Measurements from ENCODE around the gene WDR93.

Gene WDR93

DNA sequence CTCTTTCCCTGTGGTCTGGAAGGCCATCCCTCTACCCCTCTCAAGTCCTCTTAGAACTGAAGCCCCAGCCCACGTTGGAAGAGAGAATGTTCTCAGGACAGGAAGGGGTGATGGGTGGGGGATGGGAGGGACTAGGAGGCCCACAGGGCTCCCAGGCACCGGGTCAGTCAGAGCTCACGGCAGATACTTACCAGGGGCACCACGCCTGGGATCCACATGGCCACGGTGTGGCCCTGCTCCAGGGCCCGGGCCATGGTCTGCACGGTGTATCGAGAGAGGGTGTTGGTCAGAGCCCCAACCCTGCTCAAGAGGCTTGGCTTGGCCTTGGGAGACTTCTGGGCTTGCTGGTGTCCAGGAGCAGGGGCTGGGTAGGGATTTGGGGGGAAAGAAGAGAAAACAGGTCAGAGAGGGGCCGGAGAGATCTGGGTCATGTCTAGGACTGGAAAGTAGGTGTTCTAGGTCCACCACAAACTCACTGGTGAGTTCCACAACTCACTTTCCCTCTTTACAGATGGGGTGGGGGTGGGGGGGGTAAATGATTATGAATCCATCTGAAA is 21.2 kb upstream of the WDR93 start:
- no peaks in the 10 kb centered on the region for H3K36me3 ChIP-seq (ENCODE audit: insufficient read depth, low read length)
- H3K4me1 ChIP-seq (ENCODE audit: insufficient read depth, low read length) = peaks cover 12% of the 10 kb centered on the region; the same call in 1 of the 2 replicates
- H3K9ac ChIP-seq (ENCODE audit: low read depth, low read length) = no peak overlapping the region
- H3K9me3 ChIP-seq (ENCODE audit: control insufficient read depth, insufficient read depth, low read length) = no peaks in the 10 kb centered on the region

GRCh38 chr15:89669941-89670340 is 20.7 kb upstream of the WDR93 start:
- Histone ChIP-seq H3K9me3 (ENCODE audit: control insufficient read depth, insufficient read depth, low read length) (no peaks in the 10 kb centered on the region), H3K36me3 (ENCODE audit: insufficient read depth, low read length) (no peaks in the 10 kb centered on the region), H3K9ac (ENCODE audit: low read depth, low read length) (no peak overlapping the region), H3K4me1 (ENCODE audit: insufficient read depth, low read length) (peaks cover 7% of the 10 kb centered on the region; the same call in 1 of the 2 replicates)

GRCh38 chr15:89670971-89671560 is 19.5 kb upstream of the WDR93 start:
- no peak overlapping the region for H3K9ac ChIP-seq (ENCODE audit: low read depth, low read length)
- no peaks in the 10 kb centered on the region for H3K9me3 ChIP-seq (ENCODE audit: control insufficient read depth, insufficient read depth, low read length)
- H3K4me1 ChIP-seq (ENCODE audit: insufficient read depth, low read length) = 0 out of 2 replicates have a peak, but pooled peaks cover 3% of the 10 kb centered on the region
- H3K36me3 ChIP-seq (ENCODE audit: insufficient read depth, low read length) = no peaks in the 10 kb centered on the region

GRCh38 chr15:89671687-89672086 is 18.9 kb upstream of the WDR93 start:
- Histone ChIP-seq H3K4me1 (ENCODE audit: insufficient read depth, low read length) (no peaks in the 10 kb centered on the region), H3K36me3 (ENCODE audit: insufficient read depth, low read length) (no peaks in the 10 kb centered on the region), H3K9ac (ENCODE audit: low read depth, low read length) (no peak overlapping the region), H3K9me3 (ENCODE audit: control insufficient read depth, insufficient read depth, low read length) (no peaks in the 10 kb centered on the region)

DNA sequence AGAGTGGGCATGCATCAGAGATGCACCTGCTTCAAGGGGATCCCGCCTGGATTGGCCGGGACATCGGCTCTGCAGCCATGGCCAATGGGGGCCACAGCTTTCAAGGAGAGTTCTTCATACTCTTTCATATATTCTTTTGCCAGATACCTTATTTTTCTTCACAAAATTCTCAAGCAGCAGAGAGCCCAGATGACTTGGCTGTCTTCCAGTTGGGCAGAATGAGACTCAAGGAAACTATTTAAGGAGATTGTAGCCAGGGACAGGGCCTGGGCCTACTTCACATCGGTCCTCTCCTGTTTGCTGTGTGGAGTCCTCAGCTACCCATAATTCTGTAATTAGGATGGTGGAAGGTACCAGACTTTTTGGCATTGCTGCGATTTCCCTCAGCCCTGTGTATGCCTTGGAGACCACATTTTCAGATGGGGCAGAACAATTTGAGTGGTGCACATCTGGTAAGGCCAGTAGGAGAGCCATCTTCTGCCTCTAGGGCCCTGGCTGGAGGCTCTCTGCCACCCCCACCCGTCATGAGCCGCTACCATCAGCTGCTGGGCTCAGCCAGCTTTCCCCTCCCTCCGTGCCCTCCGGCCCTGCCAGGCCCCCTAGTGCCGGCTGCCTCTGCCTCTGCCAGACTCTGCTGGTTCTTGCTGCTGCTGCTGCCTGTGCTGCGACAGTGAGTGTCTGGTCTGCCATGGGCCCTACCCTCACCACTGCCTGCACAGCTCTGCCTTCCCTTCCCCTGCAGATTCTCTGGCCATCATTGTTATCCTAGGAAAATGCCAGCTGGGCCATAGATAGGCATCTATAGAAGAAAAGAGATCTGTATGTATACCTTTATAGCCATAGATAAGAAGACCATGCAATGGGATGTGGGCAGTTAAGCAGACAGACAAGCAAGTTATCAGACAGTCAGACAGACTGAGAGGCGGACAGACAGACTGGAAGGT is 18.1 kb upstream of the WDR93 start:
- H3K4me1 ChIP-seq (ENCODE audit: insufficient read depth, low read length) = no peaks in the 10 kb centered on the region
- H3K9ac ChIP-seq (ENCODE audit: low read depth, low read length) = no peak overlapping the region; the same call in 1 of the 2 replicates
- no peaks in the 10 kb centered on the region for H3K36me3 ChIP-seq (ENCODE audit: insufficient read depth, low read length)
- no peaks in the 10 kb centered on the region for H3K9me3 ChIP-seq (ENCODE audit: control insufficient read depth, insufficient read depth, low read length)

- Histone ChIP-seq H3K36me3 (ENCODE audit: insufficient read depth, low read length) (no peaks in the 10 kb centered on the region), H3K4me1 (ENCODE audit: insufficient read depth, low read length) (no peaks in the 10 kb centered on the region), H3K9ac (ENCODE audit: low read depth, low read length) (no peak overlapping the region; the same call in 1 of the 2 replicates), H3K9me3 (ENCODE audit: control insufficient read depth, insufficient read depth, low read length) (no peaks in the 10 kb centered on the region)
These were observed 17.5 kb upstream of the WDR93 start for GRCh38 chr15:89673165-89673512.

DNA sequence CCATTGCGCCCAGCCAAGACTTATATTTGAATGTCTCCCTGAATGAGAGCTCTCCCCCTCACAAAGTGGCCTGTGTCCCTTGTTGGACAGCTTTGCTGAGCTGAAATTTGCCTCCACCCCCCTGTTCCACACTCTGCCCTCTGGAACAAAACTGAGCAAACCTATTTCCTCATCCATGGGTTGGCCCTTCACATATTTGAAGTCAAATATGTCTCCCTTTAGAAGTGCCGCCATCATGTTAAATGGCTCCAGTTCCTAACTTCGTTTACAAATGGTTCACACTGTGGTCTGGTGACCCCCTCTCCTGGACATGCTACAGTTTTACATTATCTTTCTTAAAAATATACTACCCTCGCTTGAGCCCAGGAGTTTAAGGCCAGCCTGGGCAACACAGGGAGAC is 16.1 kb upstream of the WDR93 start:
- H3K9ac ChIP-seq (ENCODE audit: low read depth, low read length) = no peak overlapping the region
- H3K4me1 ChIP-seq (ENCODE audit: insufficient read depth, low read length) = no peaks in the 10 kb centered on the region
- H3K36me3 ChIP-seq (ENCODE audit: insufficient read depth, low read length) = no peaks in the 10 kb centered on the region
- no peaks in the 10 kb centered on the region for H3K9me3 ChIP-seq (ENCODE audit: control insufficient read depth, insufficient read depth, low read length)

GRCh38 chr15:89675606-89676005 is 15.0 kb upstream of the WDR93 start:
- Histone ChIP-seq H3K9me3 (ENCODE audit: control insufficient read depth, insufficient read depth, low read length) (no peaks in the 10 kb centered on the region), H3K36me3 (ENCODE audit: insufficient read depth, low read length) (no peaks in the 10 kb centered on the region), H3K9ac (ENCODE audit: low read depth, low read length) (no peak overlapping the region), H3K4me1 (ENCODE audit: insufficient read depth, low read length) (no peaks in the 10 kb centered on the region)

GRCh38 chr15:89677381-89677780 is 13.2 kb upstream of the WDR93 start:
- H3K9ac ChIP-seq (ENCODE audit: low read depth, low read length) = no peak overlapping the region
- H3K4me1 ChIP-seq (ENCODE audit: insufficient read depth, low read length) = no peaks in the 10 kb centered on the region
- no peaks in the 10 kb centered on the region for H3K9me3 ChIP-seq (ENCODE audit: control insufficient read depth, insufficient read depth, low read length)
- H3K36me3 ChIP-seq (ENCODE audit: insufficient read depth, low read length) = no peaks in the 10 kb centered on the region

DNA sequence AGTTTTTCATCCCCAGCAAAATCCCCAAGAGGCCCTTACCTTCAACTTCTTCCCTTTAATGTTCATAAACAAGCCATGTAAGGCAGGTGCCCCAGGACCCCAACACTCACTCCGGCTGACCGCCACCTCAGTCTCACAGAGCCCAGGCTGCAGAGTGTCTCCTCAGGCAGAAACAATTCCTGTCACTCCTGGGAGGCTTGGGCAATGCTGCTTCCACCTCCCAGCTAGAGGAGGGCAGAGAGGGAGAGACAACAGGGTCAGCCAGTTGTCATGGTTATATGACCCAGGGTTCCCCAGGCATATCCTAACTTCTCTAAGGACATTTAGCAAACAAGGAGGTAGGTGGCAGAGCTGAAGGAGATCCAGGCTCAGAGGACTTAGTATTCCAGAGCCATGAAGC is 11.4 kb upstream of the WDR93 start, which contains the start of gene PLIN1:
Gene PLIN1 (minus strand): TSS at position 156 of the 400 bp plus-strand sequence. CDS start 1,878 bp downstream, outside the sequence.
- H3K9me3 ChIP-seq (ENCODE audit: control insufficient read depth, insufficient read depth, low read length) = no peaks in the 10 kb centered on the region
- H3K36me3 ChIP-seq (ENCODE audit: insufficient read depth, low read length) = no peaks in the 10 kb centered on the region
- no peaks in the 10 kb centered on the region for H3K4me1 ChIP-seq (ENCODE audit: insufficient read depth, low read length)
- H3K9ac ChIP-seq (ENCODE audit: low read depth, low read length) = no peak within 1 kb of the TSS

- Histone ChIP-seq H3K9me3 (ENCODE audit: control insufficient read depth, insufficient read depth, low read length) (no peaks in the 10 kb centered on the region), H3K36me3 (ENCODE audit: insufficient read depth, low read length) (no peaks in the 10 kb centered on the region), H3K9ac (ENCODE audit: low read depth, low read length) (no peak overlapping the region), H3K4me1 (ENCODE audit: insufficient read depth, low read length) (no peaks in the 10 kb centered on the region)
These were observed 10.2 kb upstream of the WDR93 start for GRCh38 chr15:89680282-89680873.

GRCh38 chr15:89681146-89681545 is 9.5 kb upstream of the WDR93 start:
- no peaks in the 10 kb centered on the region for H3K36me3 ChIP-seq (ENCODE audit: insufficient read depth, low read length)
- H3K9ac ChIP-seq (ENCODE audit: low read depth, low read length) = no peak overlapping the region
- no peaks in the 10 kb centered on the region for H3K9me3 ChIP-seq (ENCODE audit: control insufficient read depth, insufficient read depth, low read length)
- H3K4me1 ChIP-seq (ENCODE audit: insufficient read depth, low read length) = no peaks in the 10 kb centered on the region

DNA sequence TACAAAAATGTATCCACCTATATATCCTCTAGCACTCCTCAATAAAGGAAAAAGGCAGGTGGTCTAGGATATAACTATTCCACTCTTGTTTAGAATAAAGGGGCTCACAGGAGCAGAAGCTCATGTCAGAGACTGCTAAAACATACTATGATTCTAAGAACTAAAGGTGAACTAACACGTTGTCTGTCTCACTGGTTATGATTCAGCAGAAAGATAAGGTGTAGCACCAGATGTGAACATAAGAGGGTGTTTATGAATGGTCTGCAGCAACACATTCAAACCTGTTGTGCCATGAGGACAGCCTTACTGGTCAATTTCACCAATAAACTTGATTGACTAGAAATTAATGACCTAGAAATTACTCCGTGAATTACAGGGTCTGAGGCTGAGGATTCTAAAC is 4.6 kb upstream of the WDR93 start:
- Histone ChIP-seq H3K9me3 (ENCODE audit: control insufficient read depth, insufficient read depth, low read length) (no peaks in the 10 kb centered on the region), H3K36me3 (ENCODE audit: insufficient read depth, low read length) (no peaks in the 10 kb centered on the region), H3K9ac (ENCODE audit: low read depth, low read length) (no peak overlapping the region), H3K4me1 (ENCODE audit: insufficient read depth, low read length) (no peaks in the 10 kb centered on the region)

DNA sequence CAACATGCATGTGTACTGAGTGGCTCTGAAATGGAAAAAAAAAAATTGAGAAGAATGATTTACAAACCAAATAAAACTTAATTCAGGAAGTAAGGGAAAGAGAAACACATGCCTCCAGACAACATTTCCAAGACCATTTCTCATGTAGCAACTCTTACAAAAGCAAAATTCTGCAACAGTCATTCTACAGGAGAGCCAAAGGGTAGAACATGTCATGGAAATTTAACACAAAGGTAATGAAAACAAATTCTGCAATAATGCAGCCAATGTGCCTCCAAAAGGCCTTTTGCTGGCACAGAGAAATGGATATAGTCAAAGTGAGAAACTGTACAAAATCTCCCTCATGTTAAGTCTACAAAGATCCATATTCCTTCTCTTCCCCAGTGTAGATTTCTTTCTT is 4.1 kb upstream of the WDR93 start:
- H3K36me3 ChIP-seq (ENCODE audit: insufficient read depth, low read length) = no peaks in the 10 kb centered on the region
- H3K4me1 ChIP-seq (ENCODE audit: insufficient read depth, low read length) = no peaks in the 10 kb centered on the region
- H3K9me3 ChIP-seq (ENCODE audit: control insufficient read depth, insufficient read depth, low read length) = no peaks in the 10 kb centered on the region
- H3K9ac ChIP-seq (ENCODE audit: low read depth, low read length) = no peak overlapping the region

Measured in ES-I3 (cell line).